ENCODE data around the gene PDE2A.

PDE2A gene

DNA sequence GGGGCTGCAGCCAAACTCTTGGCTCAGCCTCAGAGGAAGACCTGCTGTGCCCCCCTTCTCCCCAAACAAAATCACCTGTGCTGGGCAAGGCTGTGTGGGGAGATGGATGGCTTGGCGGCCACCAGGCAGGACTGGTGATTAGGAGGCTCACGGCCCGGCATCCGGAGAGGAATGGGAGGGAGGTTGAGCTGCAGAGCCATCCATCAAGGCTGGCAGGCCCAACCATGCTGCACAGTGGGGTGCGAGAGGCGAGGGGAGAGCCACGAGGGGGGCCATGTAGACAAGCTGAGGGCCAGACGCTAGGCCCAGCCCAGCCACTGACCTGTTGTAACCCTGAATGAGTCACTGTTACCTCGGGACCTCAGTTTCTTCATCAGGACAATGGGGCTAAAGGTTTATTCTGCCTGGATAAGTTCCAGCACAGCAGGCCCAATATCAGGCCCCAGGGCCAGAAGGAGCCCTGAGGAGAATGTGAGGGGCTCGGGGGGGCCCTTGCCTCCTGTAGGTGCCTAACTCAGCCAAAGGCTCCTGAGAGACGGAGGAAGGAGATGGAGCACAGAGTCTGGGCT is 18.2 kb downstream of the PDE2A start:
- DNase-seq = no peak

DNA sequence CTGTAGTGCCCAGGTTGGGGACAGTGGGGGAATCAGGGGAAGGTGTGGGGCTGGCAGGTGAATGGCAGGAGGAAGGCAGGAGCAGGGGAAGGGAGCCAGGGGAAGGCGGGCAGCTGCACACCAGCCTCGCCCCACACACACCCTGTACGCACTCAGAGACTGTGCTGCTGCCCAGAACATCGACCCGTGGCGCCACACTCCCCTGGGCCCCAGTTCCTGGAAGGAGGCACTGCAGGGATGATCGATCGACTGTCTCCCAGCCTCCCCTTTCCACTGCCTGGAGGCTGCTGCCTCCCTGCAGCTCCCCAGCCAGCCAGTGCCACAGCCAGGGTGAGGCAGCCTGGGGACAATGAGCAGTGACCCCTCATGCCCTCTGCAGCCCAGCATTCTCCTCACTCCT is 19.2 kb downstream of the PDE2A start:
- DNase-seq = no peak

DNA sequence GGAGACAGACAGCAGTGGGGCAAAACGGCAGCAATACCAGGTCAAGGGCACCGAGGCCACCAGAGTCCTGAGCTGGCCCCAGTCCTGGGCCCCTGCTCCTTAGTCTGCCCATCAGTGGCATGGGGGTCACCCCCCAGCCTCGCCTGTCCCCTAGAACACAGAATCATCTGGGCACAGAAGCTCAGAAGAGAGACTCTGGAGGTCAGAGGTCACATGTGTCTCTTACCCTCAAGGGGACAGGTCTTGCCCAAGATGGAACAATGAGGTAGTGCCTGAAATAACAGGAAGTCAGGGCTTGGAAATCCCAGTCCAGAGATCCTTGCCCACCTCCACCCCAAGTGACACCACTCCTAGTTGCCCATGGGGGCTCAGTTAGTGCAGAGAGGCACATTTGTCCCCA is 20.6 kb downstream of the PDE2A start:
- no peak for DNase-seq

DNA sequence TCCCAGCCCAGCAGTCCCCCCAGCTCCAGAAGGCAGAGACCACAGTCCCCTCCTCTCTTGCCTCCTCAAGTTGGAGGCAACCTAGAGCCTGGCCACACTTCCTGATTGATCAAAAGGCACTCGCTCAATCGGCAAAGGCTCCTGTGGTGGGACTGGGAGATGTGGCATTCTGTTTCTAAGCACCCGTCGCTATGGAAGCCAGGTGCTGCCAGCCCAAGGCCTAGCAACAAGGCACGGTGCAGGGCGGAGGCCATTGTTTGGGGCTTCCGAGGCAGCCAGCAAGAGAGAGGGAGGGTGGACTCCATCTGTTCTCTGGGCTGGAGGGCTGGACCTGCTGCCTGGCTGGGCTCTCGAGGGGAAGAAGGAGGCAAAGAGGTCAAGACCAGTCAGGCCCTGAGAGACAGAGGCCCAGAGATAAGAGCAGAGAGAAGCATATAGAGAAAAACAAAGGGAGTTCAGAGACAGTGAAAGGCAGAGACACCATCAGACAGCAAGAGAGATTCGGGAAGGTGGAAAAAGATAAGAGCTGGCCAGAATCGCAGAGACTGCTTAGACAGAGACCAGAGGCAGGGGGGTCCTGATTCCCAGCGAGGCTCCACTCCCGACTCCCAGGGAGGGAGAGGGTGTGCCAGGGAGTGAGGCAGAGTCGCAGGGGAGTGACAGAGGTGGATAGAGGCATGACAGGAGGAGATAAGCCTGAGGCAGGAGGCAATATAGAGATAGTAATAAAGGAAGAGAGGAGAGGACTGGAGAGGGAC is 21.2 kb downstream of the PDE2A start:
- DNase-seq = no peak

DNA sequence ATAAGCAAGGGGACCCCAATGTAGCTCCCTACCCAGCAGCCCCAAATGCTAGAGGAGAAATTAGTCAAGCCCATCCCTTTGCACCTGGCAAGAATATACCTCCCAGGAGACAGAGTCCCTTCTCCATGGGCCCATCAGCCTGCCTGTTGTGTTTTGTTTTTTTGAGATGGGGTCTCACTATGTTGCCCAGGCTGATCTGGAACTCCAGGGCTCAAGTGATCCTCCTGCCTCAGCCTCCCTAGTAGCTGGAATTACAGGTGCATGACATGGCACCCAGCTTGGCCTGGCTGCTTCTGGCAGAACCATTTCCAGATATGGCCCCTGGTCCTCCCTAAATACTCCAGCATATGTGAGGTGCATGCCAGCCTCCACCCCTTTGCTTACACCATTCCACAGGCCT is 22.1 kb downstream of the PDE2A start:
- no peak for DNase-seq

DNA sequence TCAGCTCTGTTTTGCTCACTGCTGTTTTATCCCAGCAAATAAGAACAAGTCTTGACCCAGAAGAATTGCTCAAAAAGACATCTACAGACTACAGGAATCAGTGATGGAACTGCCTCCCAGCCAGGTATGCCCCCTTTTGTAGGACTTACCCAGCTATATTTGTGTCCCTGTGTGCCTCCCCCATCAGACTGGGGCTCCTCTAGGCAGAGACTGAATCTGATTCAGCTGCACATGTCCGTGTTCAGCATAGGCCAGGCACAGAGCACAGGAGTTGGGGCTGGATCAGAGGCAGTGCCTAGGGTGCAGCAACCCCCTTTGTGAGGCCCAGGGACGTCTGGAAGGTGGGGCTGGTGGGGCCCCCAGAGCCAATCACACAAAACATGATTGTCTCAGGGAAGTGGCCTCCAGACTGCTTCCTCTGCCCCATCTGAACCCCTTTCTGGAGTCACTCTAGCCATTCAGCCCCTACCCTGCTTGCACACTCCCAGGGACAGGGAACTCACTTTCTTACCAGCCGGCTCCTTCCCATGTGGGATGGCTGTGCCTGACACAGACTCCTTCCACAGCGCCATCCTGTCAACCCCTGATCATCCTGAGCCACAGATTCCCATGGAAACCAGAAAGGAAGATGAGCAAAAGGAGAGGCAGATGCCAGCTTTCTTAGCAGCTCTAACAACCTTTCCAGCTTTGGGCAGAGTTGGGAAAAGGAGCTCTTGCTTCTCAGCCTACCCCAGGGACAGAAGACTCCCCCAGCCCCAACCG is 24.8 kb downstream of the PDE2A start:
- DNase-seq = no peak

DNA sequence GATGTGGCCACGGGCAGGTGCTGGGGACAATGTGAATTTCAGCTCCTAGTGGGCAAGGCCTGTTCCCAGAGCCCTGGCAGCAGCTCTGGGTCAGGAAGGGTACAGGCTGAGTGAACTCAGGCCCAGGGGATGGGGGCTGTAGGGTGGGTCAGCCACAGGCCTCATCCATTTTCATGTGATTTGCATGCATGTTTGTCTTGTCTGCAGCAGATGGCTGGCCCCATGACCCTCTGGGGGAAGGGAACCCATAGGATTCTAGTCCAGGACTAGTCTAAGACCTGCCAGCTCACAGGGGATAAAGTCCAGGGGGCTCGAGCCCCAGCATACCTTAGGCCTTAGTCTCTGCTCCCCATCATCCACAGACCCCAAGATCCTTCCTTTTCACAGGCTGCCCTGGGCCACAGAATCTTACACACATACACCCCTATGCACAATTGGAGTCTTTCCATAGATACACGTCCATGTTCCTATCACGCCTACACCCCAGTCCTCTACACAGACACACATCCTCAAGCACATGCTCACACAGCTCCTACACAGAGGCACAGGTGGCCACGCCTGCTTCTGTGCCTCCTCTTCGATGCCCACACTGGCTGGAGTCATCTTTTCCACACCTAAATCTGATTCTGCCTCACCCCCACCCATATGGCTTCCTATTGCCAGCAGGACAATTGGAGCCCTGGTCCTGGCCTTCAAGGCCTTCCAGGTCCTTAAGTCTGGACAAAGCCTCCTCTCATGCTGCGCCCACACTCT is 25.7 kb downstream of the PDE2A start:
- DNase-seq = no peak

DNA sequence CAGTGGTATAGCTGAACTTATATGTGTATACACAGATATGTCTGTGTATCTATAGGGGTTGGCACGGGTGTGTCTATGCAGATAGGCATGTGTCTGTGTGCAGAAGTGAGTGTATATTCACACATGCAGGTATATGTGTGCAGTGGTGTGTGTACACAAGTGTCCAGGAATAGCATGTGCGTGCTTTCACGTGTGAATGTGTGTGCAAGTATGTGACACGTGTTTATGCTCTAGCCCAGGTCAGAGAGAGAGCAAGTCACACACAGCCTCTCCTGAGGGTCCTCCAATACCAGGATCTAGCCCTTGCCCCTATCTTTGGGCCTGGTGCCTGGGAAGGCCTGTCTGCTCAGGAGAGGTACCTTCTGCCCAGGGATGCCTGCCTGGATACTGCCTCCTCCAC is 26.3 kb downstream of the PDE2A start:
- DNase-seq = no peak

DNA sequence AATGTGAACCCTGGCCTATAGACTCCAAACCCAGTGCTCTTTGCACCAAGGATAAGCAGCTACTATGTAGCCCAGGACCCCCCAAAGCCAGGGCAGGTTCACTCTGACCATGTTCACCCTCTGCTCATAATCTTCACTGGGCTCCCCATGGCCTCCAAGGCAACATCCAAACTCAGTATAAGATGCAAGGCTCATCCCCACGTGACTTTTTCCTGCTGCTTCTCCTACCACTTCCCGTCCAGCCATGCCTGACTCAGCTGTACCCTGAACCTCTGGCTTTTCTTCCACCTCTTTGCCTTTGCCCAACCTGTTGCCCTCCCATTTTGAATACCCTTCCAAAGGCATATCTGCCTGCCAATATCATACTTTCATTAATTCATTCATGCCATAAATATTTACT is 27.8 kb downstream of the PDE2A start:
- no peak for DNase-seq

DNA sequence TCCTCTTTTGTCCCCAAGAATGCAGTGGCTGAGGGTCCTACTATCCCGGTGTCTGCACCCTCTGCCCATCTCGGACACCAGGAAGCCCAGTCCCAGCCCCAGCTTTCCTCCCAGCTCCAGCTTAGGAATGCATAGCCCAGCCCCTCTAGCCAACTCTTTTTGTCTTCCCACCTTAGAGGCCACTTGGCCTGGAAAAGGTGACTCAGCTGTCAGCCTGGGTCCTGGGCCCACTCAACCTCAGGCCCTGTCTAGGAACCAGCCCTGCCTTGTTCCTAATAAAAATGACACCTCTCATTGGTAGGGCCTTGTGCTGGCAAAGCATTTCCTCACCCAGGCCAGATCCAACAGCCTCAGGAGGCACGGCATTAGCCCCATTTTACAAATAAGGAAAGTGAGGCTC is 28.2 kb downstream of the PDE2A start:
- DNase-seq = no peak

DNA sequence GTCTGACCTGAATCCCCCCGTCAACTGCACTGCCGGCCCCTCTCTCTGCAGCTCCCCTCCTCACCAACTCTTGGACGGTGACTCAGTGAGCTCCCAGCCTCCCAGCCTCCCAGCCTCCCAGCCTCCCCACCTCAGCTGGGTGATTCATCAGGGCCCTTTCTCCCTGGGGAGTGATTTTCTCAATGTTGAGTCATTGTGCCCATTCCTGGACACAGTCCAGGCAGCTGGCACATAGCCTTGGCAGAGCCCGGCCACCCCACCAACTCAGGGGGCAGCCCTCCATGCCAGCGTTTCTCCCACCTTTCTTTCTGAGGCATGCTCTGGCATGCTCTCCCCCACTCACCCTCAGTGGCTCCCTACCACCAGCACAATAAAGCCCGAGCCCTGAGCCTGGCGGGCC is 30.7 kb downstream of the PDE2A start:
- DNase-seq = peak; percentile 73

DNA sequence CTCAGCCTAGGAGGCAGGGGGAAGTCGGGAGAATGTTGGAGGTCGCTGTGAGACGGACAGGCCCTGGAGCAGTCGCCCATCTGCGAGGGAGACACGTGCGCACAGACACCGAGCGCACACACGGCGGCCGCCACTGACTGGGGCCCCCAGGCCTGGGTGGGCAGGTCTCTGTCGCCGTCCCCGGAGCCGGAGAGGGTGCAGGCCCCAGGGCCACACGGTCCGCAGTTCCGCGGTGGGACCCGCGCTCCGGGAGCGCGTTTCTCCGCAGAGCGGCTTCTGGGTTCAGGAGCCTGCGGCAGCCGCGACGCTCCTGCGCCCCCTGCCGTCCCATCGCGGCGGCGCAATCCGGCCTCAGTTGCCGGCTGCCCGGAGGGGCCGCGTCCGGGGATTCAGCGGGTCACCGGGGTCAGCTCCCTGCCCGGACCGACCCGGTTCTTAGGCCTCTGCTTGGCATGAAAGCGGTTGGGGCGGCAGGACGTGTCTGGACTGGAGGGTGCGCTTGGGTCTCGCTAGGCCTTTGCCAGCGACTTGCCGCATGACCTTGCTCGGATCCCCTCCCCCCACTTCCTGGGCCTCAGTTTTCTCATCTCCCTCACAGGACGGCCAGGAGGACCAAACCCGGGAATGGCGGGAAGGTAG is 31.2 kb downstream of the PDE2A start:
- DNase-seq = peak; percentile 73

DNA sequence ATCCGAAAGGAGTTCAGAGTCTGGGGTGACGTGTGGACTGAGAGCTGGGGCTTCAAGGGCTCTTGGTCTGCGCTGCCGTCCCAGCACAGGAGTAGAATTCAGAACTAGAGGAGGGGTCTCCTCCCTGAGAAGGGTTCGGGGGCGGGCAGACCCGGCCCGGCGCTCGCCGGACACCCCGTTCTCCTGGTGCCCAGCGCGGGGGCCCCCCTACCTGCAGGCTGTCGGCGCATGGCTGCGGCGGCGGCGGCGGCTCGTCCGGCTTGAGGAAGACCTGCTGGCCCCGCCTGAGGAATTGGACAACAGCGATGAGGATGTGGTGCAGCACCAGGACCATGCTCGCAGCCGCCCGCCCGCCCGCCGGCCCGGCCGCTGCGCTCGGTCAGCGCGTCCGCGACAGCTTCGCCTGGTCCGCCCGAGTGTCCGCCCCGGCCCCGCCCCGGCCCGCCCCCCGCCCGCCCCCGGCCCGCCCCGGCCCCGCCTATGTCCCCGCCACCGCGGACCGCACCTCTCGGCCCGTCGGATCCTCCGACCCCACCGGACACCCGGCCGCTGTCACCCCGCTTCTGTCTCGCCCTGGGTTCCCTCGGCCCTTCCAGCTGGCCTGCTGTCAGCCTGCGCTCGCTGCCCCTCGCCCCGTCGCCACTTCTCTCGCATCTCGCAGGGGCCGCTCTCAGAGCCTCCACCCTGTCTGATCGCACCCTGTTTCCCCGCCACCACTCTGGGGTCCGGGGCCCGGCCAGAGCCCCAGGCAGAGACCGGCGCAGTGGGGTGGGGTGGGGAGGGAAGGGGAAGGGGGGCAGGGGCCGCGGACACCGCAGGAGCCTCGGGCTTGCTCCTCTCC is 32.0 kb downstream of the PDE2A start:
- DNase-seq = no peak

DNA sequence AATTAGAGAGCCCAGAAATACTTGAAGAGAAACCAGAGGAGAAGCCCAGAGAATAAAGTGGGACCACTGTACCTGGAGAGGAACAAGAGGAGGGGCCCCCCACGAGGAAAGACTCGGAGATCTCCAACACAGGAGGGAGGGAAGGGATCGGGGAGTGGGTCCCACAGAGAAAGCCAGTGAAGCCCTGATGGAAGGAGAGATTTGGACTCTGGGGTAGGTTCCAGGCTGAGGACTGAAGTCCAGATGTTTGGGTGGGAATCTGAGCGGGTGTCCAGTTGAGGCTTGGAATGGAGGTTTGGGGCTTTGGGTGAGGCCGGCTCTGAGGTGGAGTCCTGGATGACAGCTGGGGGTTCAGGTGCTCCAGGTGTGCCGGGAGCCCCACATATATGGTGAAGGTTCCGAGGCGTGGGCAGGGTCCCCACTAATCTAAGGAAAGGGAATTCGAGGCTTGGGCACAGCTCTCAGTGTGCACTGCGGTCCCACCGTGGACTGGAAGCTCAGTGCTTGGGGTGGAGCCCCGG is 32.6 kb downstream of the PDE2A start:
- no peak for DNase-seq

DNA sequence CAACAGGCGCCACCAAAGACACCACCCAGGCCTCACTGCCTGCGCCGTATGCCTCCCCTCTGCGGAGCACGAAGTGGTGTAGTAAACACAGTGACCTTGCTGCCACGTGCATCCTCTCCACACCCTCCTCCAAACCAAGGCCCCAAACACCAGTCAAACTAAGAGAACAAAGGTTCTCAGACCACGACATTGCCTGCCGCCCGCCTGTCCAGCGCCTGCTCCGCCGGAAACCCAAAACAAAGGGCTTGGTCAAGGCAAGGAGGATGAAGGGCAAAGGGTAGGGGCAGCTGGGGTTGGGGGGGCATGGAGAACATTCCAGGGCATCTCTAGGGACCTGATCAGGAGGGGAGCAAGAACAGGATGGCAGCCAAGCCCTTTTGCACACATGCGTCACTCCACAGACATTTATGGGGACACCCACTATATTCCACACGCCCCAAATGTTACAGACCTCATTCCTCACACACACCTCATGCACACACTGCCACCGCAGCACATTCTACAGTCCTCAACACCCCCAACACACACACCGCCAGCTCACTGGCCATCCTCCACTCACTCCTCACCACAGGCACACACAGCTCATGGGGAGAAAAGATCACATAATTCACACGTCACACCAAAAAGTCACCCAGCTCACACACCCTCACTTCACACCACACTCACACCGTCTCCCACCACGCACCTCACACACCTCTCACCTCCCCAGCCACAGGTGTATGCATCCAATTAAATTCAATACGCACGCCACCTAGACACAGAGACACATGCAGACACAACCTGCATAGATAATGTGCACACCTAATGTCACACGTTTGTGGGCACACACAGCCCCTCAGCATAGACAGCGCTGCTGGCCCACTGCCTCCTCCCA is 34.5 kb downstream of the PDE2A start:
- DNase-seq = no peak

DNA sequence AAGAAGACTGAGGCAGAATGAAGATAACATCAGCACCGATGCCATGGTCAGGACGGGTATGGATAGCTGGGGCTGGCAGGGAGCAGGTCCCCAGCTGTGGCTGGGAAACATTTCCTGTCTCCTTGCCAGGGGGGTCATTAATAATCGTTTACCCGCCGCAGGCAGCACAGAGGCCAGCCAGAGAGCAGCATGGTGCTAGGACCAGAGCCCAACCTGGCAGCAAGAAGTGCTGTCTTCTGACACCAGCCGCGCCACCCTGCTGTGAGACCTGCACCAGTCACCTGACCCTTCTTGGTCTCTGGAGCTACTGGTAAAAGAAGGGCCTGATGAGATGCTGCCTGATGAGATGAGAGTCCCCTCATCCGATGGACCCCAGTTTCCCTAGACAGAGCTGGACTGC is 36.3 kb downstream of the PDE2A start:
- DNase-seq = no peak

DNA sequence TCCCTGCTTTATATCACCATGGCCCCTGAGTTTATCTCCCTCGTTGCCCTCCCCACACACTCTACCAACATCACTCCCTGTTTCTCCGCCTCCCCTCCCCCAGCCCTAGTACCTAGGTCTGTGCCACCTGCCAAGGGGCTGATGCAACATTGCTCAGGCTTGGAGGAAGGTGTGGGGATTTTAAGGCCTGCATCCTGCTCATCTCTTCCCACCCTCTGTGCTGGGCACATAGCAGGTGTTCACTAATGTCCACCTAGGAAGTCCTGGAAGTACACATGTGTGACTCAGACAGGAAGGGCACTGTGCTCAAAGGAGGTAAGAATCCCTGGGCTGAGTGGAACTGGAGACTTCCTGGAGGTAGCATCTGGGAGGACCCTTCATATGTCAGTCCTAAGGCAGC is 37.0 kb downstream of the PDE2A start:
- no peak for DNase-seq

DNA sequence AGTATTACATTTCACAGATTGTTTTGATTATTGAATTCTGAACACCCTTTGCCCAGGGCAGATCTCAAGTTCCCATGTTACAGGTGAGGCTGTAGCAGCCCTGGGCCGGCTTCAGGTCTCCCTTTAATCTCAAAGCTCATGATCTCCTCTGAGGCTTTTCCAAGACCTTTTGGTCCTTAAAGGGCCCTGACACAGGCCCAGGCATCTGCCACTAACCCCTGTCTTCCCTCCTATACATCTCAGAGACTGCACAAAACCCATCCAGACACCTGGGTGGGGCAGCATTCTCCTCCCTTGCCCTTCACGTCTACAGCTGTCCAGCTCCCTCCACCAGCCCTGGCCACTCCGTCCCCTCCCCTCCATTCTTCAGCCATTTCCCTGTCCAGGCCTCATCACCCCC is 37.8 kb downstream of the PDE2A start:
- DNase-seq = no peak

DNA sequence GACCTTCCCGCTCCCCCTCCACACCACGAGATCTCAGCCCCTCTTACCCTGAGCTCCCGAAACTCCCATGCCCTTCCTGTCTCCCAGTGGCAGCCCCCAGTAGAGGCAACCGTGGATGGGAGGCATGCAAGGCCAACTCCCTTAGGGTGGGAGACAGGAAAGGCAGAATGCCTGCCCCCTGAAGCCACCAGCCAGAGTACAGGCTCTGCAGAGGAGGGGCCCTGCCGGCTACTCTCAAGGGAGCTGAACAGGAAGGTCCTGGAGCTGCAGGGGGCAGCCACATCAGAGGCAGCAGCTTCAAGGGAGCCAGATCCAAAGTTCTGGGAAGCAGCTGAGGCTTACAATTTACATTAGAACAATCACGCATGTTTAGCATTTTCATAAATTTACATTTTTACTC is 38.3 kb downstream of the PDE2A start:
- no peak for DNase-seq

DNA sequence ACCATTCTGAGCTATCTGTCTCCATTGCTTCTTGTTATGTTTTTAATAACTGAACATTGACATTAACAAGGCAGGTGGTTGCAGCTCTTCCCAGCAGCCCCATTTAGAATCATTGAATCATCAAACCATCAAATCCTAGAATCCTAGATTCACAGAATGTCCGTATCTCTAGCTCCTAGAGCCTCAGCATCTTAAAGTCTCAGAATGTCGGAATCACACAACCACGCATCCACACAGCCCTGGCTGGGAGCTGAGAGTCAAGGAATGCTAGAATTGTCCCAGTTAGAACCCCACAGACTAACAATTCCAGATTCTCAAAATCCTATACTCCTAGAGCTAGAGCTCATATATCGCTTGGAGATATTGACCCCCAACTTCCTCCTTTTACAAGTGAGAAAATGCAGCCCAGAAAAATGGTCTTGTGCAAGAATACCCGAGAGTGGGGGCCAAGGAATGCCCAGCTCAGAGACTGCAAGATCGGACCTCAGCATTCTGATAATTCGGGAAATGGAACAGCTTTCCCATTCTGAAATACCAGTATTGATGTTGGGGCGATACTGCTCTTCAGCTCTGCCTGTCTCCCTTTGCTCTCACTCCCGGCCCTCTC is 38.8 kb downstream of the PDE2A start:
- no peak for DNase-seq
